ENCODE measurements around the gene MYLK.

MYLK gene

DNA sequence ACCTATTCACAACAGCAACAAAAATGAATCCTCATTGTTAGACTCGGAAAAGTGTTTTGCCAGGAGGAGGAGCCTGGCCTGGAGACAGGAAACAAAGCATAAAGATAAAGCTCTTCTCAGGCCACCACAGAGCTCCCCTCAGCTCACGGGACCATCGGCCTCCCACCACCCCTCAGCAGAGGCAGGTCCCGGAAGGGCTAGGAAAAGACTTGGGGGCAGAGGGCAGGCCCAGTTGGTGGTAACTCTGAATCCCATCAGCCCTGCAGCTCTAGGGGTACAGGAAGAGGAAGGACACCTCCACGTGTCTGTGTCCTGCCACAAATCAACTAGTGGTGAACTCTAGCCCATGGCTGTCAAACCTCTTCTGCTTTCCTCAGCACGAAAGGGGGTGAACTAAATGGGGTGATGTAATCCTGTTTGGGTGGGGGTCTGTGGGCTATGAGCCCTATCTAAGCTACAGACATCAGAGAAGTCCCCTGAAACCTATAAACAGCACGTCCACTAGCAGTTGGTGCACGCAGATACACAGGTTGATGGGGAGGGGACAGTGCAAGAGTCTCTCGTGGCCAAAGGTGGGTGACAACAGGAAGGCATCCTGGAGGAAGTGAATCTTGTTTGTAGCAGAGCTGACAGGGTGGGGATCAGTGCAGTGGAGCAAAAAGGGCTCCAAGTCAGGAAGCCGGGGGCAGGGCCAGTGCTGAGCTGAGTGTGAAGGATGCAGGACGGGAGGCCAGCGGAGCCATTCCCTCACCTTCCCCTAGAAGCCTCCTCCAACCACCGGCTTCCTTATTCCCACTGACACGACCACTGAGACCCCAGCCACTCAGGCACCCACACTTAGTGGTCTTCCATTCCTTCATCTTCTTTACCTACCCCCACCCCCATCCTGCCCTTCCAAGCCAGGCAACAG is 188.1 kb downstream of the MYLK start:
- no peak for DNase-seq (ENCODE audit: low spot score)

DNA sequence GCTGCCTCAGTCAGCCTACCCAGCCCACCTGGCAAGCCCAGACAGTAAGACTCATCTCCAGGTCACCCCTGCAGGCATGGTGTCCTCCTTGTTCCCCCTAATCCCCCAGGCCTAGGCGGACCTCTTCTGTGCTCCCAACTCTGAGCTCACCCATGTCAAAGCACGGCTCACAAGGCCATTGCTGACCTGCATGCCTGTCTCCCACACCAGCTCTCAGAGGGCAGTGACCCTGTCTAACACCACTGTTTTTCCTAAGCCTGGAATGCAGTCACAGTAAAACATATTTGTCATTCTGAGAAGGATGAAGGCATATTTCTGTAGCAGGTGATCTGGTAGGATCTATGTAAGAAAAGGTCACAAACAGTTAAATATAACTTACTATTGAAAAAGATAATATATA is 189.0 kb downstream of the MYLK start:
- DNase-seq (ENCODE audit: low spot score), result no peak

DNA sequence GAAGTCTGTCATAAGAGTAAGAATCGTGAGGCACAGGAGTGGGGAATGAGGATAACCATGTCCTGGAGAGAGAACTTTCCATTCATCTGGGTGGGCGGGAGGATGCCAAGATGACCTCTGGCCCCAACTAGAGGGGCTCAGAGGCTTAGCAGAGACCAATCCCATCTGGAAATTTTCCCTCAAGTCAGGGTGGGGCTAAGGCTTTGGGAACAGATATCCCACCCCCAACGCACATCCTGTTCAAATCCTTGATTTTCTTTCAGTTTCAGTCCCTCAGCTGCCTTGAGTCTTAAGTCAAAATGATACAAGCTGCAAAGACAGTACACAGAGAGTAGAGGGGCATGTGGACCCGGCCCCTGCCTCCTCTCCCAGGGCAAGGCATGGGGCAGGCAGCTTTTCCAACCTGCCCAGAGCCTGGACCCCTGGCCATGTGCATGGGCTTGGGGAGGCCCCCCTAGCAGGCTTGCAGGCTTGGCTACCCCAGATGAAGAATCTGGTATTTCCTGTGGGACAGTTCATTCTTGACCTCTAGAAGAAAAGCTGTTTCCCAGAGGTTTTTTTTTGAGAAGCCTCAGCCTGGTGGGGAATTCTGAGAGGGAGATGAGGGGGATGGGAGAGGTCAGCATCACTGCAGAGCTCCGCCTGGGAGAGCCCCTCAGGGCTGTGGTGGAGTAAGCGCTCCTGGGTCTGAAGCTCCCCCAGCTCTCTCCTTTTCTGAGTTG is 189.6 kb downstream of the MYLK start:
- no peak for DNase-seq (ENCODE audit: low spot score)

DNA sequence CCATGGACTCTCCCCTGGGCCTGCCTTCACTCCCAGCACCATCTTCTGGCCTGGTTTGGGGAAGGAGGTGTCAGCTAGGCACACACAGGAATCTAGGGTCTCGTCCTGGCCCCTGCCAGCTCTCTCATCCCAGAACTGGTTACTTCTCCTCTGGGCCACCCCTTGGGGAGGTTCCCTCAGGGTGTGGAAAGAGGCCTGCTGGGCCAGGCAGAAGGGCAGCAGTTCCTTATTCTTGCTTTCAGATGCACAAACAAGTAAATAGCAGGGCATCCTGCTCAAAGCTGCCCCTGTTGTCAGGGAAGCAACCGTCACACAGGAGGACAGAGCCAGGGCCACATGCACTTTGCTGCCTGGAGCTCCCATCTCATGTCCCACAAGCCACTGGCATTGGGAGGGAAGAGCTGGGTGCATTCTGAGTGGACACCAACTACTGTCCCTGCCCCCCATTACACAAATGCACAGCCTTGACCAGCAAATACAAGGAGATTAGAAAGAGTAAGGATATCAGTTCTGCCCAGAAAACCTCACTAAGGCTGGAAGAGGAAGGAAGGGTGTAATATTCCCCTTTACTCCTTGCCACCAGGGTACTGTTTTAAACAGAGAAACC is 190.4 kb downstream of the MYLK start:
- DNase-seq (ENCODE audit: low spot score), result no peak

DNA sequence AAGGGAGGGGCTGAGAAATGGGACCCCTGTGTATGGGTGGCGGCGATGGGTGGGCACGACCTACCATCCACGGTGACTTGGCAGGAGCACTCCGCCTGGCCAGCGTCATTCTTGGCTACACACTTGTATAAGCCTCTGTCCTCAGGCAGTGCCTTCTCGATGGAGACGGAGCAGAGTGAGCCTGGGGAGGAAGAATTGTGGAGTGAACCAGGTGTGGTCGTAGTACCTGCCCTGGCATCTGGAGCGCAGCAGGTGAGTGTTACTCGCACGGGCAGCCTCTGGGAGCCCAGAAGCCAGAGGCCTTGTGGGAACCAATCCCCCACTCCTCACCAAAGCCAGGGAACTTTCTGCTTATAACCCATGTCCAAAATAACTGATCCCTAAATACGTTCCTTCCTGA is 191.5 kb downstream of the MYLK start:
- DNase-seq (ENCODE audit: low spot score), result no peak

DNA sequence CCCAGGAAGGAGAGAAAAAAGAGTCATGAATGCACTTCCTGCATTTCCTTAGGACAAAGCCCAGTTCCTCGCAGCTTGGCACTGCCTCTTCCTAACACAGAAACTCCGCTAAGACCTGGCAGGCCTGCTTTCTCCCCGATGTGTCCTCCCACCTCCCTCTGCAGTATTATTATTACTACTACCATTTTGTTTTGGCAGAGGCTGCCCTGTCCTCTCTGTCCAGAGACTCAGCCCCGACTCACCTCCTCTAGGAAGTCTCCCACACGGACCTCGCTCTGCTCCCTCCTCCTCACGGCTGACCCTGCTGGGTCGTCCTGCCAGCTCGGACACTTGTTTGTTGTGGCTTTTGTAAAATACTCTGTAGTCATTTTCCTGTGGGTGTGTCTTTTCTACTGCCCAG is 192.1 kb downstream of the MYLK start:
- no peak for DNase-seq (ENCODE audit: low spot score)

DNA sequence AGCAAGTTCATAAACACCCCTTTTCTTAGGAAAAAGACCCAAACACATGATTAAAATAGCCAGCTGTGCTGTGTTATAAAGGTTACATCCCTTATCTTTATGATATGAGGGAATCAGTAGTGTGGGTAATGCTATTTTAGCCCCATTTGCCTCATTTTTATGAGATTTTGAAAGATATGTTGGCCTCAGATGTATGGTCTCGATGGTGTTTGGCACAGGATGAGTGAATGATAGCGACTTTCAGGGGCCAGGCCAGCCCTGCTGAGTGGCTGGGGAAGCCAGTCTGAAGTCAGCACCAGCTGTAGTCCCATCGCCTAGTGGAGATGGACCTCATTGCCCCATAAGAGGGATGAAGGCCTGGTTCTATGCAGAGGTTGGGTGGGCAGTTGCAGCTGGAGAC is 194.3 kb downstream of the MYLK start:
- DNase-seq (ENCODE audit: low spot score), result no peak

DNA sequence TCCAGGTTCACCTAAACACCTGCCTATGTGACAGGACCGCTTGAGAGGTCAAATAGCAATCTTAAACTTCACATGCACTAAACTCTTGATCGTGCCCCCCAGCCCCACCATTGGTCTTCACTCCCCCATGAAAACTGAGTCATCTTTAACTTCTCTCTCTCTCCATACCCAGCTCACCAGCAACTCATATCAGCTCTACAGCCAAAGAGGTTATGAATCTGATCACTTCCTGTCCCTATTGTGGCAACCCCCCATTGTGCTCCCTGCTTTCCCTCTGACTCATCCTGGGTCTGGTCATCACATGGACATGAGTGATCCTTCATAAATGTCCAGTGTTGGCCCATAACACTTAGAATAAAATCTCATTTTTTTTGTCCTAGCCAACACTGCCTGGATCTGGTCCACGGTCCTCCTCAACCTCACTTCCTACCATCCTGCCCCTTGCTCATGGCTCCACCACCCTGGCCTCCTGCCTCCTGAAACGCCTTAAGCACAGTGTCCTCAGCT is 195.8 kb downstream of the MYLK start:
- no peak for DNase-seq (ENCODE audit: low spot score)

DNA sequence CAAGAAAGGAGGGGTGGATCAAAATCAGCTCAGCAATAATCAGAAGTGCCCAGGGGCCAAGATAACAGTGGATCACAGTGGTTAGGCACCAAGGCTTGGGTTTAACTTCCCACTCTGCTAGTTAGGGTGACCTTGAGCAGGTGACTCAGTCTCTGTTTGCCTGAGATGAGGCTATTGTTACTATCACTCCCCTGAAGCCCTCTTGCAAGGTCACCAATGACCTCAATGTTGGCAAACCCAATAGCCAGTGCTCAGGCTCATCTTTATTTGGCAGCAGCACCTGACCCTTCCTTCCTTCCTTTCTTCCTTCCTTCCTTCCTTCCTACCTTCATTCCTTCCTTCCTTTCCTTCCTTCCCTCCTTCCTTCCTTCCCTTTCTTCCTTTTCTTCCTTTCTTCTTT is 196.8 kb downstream of the MYLK start:
- no peak for DNase-seq (ENCODE audit: low spot score)

DNA sequence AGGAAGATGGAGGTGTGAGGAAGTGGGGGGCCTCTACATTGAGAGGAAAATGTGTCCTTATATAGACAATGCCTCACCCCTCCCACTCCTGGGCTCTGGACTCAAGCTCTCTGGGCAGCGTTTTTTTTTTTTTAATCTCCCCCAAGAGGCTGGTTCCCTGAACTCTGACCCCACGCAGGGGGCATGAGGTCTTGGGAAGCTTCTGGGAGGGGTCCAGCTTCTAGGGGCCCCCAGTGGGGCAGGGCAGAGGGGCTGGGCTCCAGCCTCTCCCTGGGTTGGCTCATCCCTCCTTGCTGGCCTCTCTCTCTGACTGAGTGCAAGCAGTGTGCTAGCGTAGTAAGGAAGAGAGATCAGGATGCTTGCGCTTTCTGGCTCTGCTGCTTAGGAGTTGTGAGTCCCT is 197.9 kb downstream of the MYLK start:
- DNase-seq (ENCODE audit: low spot score), result no peak

DNA sequence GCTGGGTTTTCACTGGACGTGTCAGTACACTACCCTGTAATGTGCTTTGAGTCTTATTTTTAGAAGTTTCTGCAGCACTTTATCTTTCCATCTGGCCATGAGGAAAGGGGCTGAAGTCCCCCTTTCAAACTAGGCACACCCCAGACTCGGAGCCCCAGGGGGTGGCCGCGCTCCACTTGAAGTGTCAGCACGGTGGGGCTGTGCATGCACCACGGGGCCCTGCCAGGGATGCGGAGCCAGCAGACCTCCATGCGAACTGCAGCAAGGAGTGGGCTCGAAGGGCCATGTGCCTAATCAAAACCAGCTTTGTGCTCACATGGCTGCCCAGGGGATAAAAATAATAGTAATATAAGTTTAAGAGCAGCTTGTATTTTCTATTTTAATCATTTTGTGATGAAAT is 198.4 kb downstream of the MYLK start:
- no peak for DNase-seq (ENCODE audit: low spot score)

DNA sequence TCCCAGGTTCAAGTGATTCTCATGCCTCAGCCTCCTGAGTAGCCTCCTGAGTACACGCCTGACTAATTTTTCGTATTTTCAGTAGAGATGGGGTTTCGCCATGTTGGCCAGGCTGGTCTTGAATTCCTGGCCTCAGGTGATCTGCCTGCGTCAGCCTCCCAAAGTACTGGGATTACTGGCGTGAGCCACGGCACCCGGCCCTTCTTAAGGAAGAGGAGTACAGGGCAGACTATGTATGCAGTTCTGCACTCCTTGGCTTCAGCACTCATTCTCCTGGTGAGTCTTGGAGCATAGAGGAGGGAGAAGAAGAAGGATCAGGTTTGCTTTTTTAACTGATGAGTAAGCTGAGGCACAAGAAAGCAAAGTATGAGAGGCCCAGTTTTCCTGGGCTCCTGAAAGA is 199.5 kb downstream of the MYLK start:
- no peak for DNase-seq (ENCODE audit: low spot score)

DNA sequence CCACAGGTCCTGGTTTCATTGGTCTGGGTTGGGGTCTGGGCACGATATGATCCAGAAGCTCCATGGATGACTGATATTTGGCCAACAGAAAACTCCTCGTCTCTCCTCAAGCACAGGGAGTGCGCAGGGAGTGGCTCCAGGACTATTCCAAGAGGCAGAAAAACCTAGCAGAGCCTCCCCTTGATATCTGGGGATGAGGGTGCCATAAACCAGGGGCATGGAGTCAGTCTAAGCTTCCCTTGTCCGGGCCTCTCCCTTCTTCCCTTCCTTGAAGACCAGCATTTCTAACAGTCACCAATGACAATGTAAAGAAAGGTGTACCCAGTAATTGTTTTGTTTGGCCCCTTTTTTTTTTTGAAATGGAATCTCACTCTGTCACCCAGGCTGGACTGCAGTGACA is 199.9 kb downstream of the MYLK start:
- no peak for DNase-seq (ENCODE audit: low spot score)

DNA sequence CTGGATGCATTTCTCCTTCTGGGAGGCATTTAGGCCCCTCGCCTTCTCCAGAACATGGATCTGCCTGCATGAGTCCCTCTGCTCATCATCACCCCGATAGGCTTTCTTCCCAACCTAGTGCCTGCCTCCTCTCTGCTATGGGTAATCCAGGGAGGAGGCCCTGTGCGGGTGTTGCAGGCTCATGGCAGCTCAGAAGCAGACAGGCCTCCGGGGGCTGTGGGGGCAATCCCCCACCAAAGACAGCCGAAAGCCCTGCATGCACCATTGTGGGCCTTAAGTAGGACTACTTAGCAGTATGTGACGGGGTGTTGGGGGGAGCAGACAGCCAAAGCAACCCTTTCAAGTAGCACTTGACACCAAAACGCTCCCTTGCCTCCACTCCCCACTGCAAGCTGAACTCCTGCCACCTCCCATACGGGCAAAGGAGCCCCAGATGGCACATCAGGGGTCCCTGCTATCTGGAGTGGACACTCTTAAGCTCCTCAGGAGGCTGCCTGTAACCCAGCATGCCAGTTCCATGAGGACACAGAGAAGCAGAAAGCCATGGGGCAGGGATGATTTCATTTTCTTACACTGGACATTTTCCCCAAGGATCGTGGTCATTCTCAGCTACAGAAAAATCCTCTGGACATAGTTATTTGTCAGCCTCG is 200.5 kb downstream of the MYLK start:
- no peak for DNase-seq (ENCODE audit: low spot score)

DNA sequence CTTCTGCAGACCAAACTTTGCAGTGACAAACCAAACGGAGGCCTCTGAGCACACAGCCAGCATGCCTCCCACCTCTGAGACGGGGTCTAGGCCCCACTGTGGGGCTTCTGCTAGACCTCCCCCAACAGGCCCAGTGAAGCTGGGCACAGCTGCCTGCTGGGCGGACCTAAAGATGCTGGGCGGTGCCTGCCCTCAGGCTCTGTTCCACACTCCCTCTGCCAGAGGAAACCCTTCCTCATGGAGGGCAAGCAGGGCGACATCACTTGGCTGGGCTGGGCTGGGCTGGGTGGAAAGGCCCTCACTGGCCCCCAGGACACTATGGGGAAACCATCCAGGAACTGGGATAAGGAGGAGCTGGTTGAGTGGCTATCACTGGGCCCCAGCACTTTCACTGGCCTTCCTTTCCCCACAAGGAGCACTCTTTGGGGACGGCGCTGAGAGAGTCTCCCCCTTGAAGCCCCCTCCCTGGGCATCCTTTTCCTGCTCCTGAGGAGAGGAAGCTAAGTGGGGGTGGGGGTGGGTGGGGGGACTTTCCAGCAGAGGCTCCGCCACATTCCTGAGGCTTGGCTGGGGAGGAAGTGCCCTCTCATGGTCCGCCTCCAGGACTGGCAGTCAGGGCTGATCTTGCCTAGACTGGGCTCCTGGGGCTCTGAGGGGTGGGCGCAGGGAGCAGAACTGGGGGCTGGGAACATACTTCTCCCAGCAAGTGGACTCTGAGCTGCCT is 201.2 kb downstream of the MYLK start:
- no peak for DNase-seq (ENCODE audit: low spot score)

DNA sequence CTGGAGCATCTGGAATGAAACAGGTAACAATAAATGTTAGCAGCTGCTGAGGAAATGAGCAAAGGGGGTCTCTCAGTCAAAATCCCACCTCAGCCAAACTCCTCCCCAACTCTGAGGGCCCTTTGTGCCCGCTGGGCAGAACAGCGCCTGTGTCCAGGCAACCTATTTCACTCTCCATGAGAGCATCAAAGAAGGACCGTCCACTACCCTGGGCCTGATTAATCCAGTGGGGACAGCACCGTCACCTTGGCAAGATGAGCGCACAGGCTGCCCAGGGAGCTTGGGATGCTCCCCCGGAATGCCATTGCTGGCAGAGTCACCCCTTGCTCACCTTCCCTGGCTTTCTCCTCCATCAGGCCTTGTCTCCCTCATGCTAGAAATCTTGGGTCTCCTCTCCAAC is 201.8 kb downstream of the MYLK start:
- no peak for DNase-seq (ENCODE audit: low spot score)

DNA sequence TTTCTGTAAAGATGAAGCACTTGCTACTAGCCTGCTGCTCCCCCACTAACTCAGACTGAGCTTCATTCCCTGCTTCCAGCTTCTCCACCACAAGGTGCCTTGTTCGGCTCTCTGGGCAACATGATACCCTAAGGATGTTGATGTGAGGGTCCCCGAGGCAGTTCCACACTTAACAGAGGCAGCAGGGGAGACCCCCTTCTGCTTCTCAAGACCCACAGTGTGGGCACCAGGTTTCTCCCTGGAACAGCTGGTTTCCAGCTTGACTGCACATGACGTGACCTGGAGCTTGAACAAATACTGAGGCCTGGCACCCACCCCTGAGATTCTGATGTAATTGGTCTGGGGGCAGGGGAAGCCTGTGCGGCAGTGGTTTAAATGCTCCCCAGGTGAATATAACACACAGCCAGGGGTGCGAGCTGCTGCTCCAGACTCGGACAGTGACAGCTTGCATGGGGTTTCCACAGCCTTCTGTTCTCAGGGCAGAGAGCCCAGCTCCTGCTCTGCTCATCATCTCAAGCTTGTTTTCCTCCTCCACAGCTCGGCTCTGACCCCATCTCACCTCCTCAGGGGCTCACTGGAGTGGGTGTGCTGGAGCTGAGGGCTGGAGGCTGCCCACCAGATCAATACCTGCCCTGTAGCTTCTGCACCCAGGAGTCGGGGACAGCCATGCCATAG is 204.3 kb downstream of the MYLK start:
- no peak for DNase-seq (ENCODE audit: low spot score)

DNA sequence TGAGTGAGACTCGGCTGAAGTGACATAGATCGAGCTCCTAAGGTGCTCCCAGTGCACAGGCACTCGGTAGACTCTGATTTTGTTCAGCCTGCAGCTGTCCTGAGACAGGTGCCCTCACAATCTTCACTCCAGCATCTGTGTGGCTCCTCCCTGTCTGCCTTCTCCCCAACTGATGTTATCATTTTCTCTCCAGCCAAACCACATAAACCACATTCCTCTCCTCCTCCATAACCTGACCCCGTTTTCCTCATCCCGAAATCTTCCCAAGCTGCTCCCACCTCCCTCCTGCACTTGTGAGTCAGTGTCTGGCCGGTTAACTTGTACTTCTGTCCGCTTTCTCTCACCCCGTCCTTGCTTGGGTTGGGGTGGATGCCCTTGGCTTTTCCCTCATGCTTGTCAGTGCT is 206.0 kb downstream of the MYLK start:
- DNase-seq (ENCODE audit: low spot score), result no peak

DNA sequence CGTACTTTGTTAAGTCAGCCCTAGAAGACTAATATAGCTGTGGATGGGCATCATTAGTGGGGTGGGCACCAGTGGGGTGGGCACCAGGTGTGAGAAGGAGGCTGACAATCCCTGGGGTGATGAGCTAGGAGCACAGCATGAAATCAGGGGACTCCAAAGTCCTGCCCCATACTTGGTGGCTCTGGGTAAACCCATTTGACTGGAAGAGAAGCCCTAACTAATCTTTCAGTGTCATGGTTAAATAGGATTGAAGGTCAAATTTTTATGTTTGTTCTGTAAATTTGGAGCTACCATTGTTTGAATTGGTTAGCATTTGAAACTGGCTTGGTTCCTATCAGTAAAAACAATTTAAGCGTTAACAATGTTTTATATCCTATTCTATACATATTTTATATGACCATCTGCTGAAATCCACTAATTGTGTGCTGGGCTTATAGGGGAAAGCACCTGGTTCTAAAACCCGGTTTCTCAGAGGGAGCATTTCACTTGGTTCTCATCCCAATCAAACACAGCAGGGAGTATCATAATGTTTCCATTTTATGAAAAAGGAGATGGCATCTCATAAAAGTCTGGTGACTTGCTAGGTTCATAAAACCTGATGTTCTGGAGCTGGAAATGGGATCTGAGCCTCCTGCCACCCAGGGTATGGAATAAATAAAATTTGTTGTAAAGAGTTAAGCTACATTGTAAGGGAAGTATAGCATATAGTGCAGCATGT is 211.5 kb downstream of the MYLK start:
- no peak for DNase-seq (ENCODE audit: low spot score)

DNA sequence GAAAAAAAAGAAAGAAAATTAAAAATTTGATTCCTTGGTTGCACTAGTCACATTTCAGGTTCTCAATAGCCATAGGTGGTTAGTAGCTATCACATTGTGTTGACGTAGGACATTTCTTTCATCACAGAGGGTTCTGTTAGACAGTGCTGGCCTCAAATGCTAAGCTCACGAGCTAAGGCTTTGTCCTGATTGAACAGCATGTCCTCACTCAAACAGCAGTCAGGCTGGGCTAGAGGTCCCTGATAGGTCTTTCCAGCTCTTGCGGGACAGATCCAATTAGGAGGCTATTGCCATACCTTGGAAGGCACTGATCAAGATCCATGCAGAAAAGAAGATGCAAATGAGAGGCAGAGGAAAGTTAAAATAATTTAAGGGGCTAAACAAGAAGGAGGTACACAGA is 213.4 kb downstream of the MYLK start:
- DNase-seq (ENCODE audit: low spot score), result no peak

DNA sequence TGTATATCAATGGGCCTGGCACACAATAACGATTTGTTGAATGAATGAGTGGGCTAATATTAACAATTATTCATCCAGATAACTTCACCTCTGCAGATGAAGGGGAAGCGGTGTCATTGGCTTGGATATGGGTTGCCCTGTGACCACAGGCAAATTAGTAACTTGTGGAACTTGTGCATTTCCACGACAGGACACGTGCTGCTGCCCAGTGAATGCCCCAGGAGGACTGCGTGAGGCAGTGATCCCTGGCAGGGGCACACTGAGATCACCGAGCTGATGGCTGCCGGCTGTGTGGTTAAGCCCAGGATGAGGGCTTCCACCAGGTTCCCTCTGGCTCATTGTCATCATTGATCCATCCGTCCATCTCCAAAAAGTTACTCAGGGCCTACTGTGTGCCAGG is 215.2 kb downstream of the MYLK start:
- no peak for DNase-seq (ENCODE audit: low spot score)
